HG02642 (cell line): ENCODE data around the gene GAL3ST2.

Experiments used
- ATAC-seq: cut with Tn5 transposase; IDR thresholded peaks from one replicate; pipeline ENCODE4 v1.9.1; 2021; ENCODE audit warnings: mild to moderate bottlenecking; ENCODE audit not compliant: unreplicated experiment, poor library complexity

Gene GAL3ST2

GRCh38 chr2:241764275-241765241 is 12.1 kb upstream of the GAL3ST2 start:
- no peak for ATAC-seq

GRCh38 chr2:241767464-241768250 is 9.0 kb upstream of the GAL3ST2 start:
- ATAC-seq: no peak

- ATAC-seq: no peak
These were observed 8.3 kb upstream of the GAL3ST2 start for GRCh38 chr2:241768251-241768711.

GRCh38 chr2:241768850-241769249 is 7.8 kb upstream of the GAL3ST2 start:
- ATAC-seq: no peak

GRCh38 chr2:241769819-241770184 is 6.8 kb upstream of the GAL3ST2 start:
- no peak for ATAC-seq

GRCh38 chr2:241770185-241770935 is 6.3 kb upstream of the GAL3ST2 start:
- ATAC-seq: no peak

- ATAC-seq: no peak
These were observed 5.7 kb upstream of the GAL3ST2 start for GRCh38 chr2:241770936-241771285.

- ATAC-seq: no peak
These were observed 5.1 kb upstream of the GAL3ST2 start for GRCh38 chr2:241771286-241772062.

- ATAC-seq: no peak
These were observed 4.5 kb upstream of the GAL3ST2 start for GRCh38 chr2:241772063-241772499.

- no peak for ATAC-seq
These were observed 2.9 kb upstream of the GAL3ST2 start for GRCh38 chr2:241773511-241774418.

GRCh38 chr2:241774419-241775222 is 2.0 kb upstream of the GAL3ST2 start:
- ATAC-seq: no peak

GRCh38 chr2:241775223-241776177 is 1.1 kb upstream of the GAL3ST2 start:
- no peak for ATAC-seq

- no peak for ATAC-seq
These were observed 606 bp downstream of the GAL3ST2 start for GRCh38 chr2:241777170-241777685.

- no peak for ATAC-seq
These were observed 1.3 kb downstream of the GAL3ST2 start for GRCh38 chr2:241777686-241778627.

GRCh38 chr2:241780939-241781569 is 4.4 kb downstream of the GAL3ST2 start:
- no peak for ATAC-seq
